GM19438 (cell line): ENCODE results near the gene PNO1.
"Not testable (repeated sequence)": the region's sequence is repeated elsewhere in the genome, so short reads cannot be mapped to it uniquely, and the experiment has no call there.

ENCODE experiments used
- ATAC-seq: cut with Tn5 transposase; IDR thresholded peaks from one replicate; pipeline ENCODE4 v1.9.1; 2021; ENCODE audit warnings: low read depth; ENCODE audit not compliant: unreplicated experiment

The PNO1 gene

DNA sequence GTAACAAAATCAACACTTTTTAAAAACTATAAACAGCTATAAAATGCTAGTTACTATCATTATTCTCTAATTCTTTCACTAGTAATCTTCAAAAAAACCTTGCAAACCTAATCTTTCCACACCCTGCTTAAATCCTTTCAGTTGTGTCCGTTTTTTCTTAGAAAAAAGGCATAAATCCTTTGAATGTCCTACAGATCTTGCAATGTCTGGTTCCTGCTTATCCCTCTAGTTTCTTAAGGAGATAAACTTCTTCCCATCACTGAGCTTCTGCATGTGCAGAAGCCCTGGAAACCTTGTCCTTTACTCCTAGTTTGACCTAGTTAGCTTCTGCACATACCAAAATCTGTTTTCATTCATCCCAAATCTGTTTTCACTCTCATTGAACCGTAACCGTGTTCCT lies 1.3 kb upstream of the PNO1 start:
- no peak for ATAC-seq

- peak; percentile 25 for ATAC-seq
Observed at GRCh38 chr2:68157002-68157401, 686 bp upstream of the PNO1 start.

- no peak for ATAC-seq
Observed at GRCh38 chr2:68158134-68158447, 403 bp downstream of the PNO1 start.

DNA sequence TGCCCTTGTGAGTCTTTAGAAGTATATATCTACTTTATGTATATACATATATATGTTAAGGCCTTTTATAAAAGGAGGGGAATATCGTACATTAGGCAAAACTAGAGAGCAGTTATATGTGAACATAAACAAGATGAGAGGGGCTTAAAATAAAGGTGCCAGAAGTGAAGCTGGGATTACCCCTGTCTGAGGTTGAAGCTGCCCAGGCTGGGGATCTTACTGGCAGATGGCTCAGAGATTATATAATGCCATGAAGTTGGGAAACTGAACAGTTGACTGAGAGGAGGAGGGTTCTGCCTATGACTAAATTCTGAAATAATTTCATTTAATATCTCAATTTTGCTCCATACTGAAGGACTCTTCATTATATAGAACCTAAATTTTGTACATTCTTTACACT lies 6.0 kb downstream of the PNO1 start:
- ATAC-seq: no peak

DNA sequence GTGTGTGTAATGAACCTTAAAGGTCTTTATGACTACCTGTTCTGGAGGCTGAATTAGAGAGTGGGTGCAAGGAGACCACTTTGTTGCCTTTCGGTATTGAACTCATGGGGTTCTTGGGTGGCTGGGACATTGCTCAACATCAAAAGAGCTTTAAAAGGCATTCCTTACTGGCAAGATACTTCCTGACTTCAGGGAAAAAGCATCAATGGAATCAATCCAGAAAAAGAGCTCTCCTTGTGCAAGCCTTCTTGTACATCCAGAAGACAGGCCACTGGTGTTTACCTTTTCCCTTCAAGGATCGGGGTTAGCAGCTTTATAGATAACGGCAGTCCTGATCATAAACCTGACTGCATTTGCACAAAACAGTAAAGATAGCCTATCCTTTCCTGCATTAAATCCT lies 9.5 kb downstream of the PNO1 start:
- no peak for ATAC-seq

- no peak for ATAC-seq
Observed at GRCh38 chr2:68169308-68169707, 11.6 kb downstream of the PNO1 start.

GRCh38 chr2:68171146-68171545 lies 13.5 kb downstream of the PNO1 start:
- no peak for ATAC-seq

DNA sequence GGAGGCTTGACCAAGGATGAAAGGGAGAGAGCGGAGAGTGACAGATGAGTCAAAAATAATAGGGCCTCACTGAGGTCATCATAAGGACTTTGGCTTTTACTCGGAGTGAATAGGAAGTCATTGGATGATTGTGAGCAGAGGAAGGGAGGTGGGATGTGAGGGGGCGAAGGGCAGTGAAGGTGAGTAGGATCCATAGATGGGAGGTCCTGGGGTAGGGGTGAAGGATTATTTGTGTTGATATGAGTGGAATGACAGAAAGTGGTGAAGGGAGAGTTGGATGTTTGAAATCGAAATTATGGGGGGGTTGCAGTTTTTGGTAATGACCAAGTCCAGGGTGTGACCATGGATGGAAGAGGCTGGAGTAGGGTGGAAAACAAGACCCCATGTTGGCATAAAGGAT lies 14.0 kb downstream of the PNO1 start:
- ATAC-seq: no peak

GRCh38 chr2:68172521-68172920 lies 14.8 kb downstream of the PNO1 start:
- no peak for ATAC-seq

DNA sequence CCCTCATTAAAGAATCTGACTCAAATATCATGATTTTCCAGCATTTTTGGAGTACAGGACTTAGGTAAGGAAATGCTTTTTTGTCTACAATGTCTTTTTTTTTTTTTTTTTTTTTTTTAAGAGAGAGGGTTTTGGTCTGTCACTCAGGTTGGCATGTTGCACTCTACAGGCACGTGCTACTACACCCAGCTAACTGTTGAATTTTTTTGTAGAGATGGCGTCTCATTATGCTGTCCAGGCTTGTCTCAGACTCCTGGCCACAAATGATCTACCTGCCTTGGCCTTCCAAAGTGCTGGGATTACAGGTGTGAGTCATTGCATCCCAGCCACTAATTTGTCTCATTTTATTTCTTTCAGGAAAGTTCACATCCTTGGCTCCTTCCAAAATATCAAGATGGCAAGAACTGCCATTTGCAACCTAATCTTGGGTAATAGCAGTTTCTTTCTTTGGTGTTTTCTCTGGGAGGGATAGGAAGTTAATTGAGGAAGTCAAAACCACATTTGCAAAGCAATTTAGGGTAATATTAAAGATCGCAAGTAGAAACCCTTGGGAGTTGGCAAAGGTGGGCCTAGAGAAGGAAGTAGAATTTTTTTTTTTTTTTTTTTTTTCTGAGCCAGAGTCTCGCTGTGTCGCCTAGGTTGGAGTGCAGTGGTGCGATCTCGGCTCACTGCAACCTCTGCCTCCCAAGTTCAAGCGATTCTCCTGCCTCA lies 15.5 kb downstream of the PNO1 start:
- no peak for ATAC-seq

DNA sequence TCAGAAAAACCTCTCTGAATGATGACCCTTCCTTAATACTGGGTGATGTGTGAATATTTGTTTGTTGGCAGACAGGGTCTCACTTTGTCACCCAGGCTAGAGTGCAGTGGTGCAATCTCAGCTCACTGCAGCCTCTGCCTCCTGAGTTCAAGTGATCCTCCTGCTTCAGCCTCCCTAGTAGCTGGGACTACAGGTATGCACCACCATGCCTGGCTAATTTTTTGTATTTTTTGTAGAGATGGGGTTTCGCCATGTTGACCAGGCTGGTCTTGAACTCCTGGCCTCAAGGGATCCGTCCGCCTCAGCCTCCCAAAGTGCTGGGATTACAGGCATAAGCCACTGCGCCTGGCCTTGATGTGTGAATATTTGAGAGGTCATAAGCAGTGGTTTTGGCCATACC lies 17.5 kb downstream of the PNO1 start:
- ATAC-seq: not testable (repeated sequence)

- no peak for ATAC-seq
Observed at GRCh38 chr2:68176657-68177056, 19.0 kb downstream of the PNO1 start.

DNA sequence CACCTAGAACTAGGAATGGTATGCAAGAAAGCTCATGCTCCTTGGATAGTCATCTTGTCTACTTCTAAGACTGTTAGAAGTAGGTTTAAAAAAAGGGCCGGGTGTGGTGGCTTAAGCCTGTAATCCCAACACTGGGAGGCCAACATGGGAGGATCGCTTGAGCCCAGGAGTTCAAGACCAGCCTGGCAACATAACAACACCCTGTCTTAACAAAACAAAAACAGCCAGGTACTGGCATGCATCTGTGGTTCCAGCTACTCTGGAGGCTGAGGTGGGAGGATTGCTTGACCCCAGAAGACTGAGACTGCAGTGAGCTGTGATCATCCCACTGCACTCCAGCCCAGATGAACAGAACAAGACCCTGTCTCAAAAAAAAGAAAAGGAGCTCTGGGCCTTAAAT lies 19.9 kb downstream of the PNO1 start:
- ATAC-seq: no peak

- ATAC-seq: no peak
Observed at GRCh38 chr2:68178432-68178831, 20.7 kb downstream of the PNO1 start.

- no peak for ATAC-seq
Observed at GRCh38 chr2:68178954-68179627, 21.4 kb downstream of the PNO1 start.

DNA sequence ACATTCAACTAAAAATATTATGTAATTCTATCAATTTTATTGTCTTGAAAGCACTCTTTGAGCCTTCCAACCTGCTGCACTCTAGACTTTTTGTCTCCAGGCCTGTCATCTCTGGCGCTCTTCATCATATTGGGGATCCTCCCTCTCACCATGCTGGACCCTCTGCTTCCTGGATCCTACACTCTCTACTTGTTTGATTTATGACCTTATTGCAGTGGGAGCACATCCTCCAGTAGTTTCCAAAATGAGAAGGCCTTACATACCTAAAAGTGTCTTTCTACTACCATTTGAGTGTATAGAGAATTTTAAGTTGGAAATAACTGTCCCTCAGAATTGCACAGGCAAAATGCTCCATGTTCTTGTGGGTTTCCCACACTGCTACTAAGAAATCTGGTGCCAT lies 25.2 kb downstream of the PNO1 start:
- ATAC-seq: no peak

- no peak for ATAC-seq
Observed at GRCh38 chr2:68185541-68186164, 28.0 kb downstream of the PNO1 start.

GRCh38 chr2:68187329-68187728 lies 29.6 kb downstream of the PNO1 start:
- no peak for ATAC-seq

GRCh38 chr2:68188831-68189230 lies 31.1 kb downstream of the PNO1 start:
- ATAC-seq: no peak

DNA sequence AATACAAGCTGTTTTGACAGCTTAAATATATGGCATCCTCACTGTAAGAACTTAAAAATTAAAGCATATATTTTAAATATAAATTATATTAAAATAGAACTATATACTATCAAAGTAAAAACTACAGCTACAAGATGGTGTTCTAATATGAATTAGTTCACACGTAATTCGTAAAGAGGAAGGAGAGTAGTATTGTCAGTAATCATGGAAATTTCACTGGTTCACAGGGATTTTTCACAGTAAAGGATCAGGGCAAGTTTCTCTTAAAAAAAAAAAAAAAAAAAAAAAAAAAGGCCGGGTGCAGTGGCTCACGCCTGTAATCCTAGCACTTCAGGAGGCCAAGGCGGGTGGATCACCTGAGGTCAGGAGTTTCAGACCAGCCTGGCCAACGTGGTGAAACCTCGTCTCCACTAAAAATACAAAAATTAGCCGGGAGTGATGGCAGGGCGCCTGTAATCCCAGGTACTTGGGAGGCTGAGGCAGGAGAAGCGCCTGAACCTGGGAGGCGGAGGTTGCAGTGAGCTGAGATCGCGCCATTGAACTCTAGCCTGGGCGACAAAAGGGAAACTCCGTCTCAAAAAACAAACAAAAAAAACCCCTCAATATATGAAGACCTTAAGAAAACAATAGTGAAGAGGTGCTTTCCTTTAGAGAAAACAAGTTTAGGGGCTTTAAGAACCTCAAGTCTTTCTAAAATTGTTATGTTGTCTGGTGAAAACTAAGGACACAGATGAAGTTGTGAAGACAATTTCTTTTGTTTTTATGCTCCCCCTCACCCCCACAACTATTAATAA lies 32.5 kb downstream of the PNO1 start:
- ATAC-seq: no peak

- ATAC-seq: no peak
Observed at GRCh38 chr2:68190991-68191731, 33.5 kb downstream of the PNO1 start.
